Mucosa of gallbladder (tissue), 1 donor: ENCODE results near the gene SYT1. TPM values are rescaled to one million over a fixed set of nuclear protein-coding genes. Genes with fewer than 3 reads are reported as not detected.
"Not testable (repeated sequence)": the region's sequence is repeated elsewhere in the genome, so short reads cannot be mapped to it uniquely, and the experiment has no call there.

Source experiments
- DNase-seq: peaks from one replicate; pipeline ENCODE4 v3.0.0-alpha.2; 2020; ENCODE audit warnings: low spot score
- total RNA-seq: library from RNA; stranded (reverse); gene quantifications from one replicate; pipeline ENCODE4 v1.2.1, GENCODE V29; 2021
- donor health status: DM: no; HTN: no; CAD: no.

SYT1 gene
- total RNA-seq, 1 donor from 2014 or later = 6.5 TPM

- DNase-seq = no peak
Measured at GRCh38 chr12:79393842-79394241, 529.3 kb downstream of the SYT1 start.

GRCh38 chr12:79397609-79398008, 533.0 kb downstream of the SYT1 start:
- no peak for DNase-seq

- DNase-seq = no peak
Measured at GRCh38 chr12:79400481-79400880, 535.9 kb downstream of the SYT1 start.

GRCh38 chr12:79402606-79403005, 538.0 kb downstream of the SYT1 start:
- DNase-seq = no peak

- no peak for DNase-seq
Measured at GRCh38 chr12:79406993-79407392, 542.4 kb downstream of the SYT1 start.

- DNase-seq = peak; percentile 63
Measured at GRCh38 chr12:79407671-79408622, 543.4 kb downstream of the SYT1 start.

- no peak for DNase-seq
Measured at GRCh38 chr12:79408689-79409088, 544.1 kb downstream of the SYT1 start.

- peak; percentile 12 for DNase-seq
Measured at GRCh38 chr12:79409562-79409961, 545.0 kb downstream of the SYT1 start.

GRCh38 chr12:79411791-79412190, 547.2 kb downstream of the SYT1 start:
- no peak for DNase-seq

GRCh38 chr12:79413796-79414195, 549.2 kb downstream of the SYT1 start:
- no peak for DNase-seq

GRCh38 chr12:79414252-79414651, 549.7 kb downstream of the SYT1 start:
- DNase-seq = peak; percentile 20

- no peak for DNase-seq
Measured at GRCh38 chr12:79415321-79415720, 550.7 kb downstream of the SYT1 start.

- peak; percentile 64 for DNase-seq
Measured at GRCh38 chr12:79415746-79416435, 551.3 kb downstream of the SYT1 start.

- DNase-seq = peak; percentile 27
Measured at GRCh38 chr12:79420146-79420618, 555.6 kb downstream of the SYT1 start.

GRCh38 chr12:79421236-79421740, 556.7 kb downstream of the SYT1 start:
- DNase-seq = no peak

- no peak for DNase-seq
Measured at GRCh38 chr12:79422060-79422812, 557.7 kb downstream of the SYT1 start.

- no peak for DNase-seq
Measured at GRCh38 chr12:79423560-79423959, 559.0 kb downstream of the SYT1 start.

GRCh38 chr12:79424109-79424721, 559.6 kb downstream of the SYT1 start:
- no peak for DNase-seq

GRCh38 chr12:79426121-79426520, 561.5 kb downstream of the SYT1 start:
- DNase-seq = no peak

- not testable (repeated sequence) for DNase-seq
Measured at GRCh38 chr12:79426744-79427143, 562.2 kb downstream of the SYT1 start.

GRCh38 chr12:79433465-79434072, 569.0 kb downstream of the SYT1 start:
- no peak for DNase-seq
